CD4-positive, alpha-beta T cell treated with Interleukin-17A for 1 hour (primary cell): ENCODE data around the gene PPP1R37.
A peak's percentile ranks its signal among the peaks of the same experiment; 100 is the strongest.

Source experiments
- DNase-seq: peaks from one replicate; pipeline ENCODE4 v3.0.0-alpha.2; 2020

PPP1R37 gene

DNA sequence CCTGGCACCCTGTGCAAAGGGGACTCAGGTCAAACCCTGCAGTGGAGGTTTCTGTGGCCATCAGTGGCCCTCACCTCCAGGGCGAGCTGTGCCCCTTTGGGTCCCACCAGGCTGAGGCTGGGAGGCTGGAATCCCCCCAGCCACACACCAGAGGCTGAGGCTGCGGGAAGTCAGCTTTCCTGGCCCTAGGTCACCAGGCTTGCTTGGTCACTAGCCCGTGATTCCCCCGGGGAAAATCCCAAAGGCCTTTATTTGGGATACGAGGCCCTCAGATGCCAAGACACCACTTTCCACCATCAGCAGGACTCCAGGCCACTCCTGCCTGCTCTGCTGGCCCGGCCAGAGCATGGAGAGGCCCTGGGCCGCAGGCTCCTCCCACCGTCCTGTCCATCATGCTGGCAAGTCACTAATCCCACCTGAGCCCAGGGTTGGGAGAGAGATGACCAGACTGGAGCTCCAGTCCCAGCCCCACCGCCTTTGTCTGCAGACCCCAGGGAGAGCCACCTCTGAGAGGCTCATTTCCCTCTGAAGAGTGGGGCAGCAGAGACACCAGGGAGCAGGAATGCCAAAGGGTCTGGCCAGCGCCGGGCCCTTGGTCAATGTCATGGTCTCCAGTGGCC lies 63.1 kb downstream of the PPP1R37 start:
- no peak for DNase-seq

DNA sequence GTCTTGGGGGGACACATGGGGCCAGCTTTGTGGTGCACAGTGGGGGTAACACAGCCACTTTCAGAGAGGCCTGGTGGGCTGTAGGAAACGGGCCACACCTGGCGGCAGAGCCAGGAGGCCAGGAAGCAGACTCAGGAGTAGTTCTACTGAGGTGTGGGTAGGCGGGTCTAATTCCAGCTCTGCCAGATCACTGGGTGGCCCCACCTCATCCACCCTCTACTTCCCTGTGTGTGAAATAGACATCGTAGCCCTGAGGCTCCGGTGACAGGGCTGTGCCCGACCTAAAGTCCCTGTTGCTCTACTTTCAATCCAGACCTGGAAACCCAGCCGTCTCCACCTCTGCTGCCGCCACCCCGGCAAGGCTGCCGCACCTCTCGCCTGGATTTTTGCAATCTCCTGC lies 63.8 kb downstream of the PPP1R37 start:
- no peak for DNase-seq

DNA sequence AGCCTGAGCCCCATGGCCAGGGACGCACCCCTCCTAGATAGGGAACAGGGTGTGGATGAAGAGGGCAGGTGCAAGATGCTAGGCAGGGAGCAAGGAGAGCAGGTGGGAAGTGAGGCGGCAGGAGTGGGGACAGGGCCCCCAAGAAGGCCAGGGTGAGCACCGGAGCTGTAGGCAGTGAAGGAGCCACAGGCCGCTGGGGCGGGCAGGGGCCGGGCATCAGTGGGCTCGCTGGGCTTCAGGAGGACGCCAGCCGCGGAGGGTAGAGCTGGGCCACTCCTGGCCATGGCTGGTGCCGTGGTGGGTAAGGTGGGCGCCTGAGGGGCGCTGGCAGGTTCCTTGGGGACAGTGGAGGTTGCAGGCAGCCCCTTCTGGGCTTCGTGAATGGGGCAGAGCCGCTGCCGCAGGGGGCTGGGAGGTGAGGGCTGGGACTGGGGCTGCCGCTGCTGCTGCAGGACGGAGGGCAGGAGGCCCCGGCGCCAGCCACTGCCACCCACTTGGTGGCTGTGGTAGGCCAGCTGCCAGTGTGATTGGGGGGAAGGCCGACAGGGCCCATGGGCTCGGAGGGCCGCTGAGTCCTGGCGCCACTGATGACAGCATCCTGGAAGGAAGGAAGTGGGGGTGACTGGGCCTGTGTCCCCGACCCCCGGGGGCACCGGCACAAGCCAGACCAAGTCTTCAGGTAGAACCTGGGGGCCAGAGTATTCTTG lies 65.7 kb downstream of the PPP1R37 start:
- no peak for DNase-seq

DNA sequence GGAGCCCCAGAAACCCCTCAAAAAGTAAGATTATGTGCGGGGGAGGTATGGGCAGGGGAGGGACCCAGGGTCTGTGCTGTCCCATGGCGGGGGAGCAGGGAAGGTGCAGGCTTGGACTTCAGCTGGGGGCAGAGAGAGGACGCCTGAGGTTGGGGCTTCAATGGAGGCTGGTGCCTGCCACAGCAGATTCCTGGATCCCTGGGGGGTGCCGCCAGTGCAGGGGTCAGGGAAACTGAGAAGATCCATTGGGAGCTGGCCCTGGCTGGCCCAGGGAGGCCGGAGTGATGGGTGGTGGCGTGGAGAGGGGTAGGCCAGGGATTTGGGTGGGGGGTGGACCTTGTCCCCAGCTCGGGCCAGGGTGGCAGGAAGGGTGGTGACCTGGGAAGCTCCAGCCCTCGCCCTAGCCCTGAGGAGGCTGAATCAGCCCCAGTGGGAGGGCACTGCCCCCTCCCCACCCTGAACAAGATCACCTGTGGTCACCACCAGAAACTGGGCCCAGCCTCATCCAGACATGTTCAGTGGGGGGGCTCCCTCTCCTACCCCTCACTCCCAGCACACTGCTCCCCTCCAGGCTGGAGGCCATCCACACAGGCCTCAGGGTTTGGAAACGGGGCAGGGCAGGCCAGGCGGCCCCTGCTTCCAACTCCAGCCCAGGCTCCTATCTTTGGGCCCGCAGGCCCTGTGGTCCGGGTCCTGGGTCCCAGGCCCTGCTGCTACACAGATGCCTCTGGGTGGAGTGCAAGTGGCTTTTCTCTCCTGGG lies 66.4 kb downstream of the PPP1R37 start:
- no peak for DNase-seq

DNA sequence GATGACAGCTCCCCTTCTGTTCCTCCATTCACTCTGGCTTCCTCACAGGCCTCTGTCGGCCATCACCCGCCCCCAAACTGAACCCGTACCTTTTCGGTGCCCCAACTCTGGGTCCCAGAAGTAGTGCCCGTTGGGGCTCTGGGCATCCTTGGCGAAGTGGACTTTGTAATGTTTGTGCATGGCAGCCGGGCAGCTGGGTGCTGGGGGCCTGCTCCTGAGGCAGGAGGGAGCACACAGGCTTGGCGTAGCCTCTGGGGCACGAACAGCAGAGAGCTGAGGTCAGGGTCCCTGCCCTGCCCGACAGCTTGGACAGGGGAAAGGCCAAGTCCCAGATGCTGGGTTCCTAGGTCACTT lies 67.0 kb downstream of the PPP1R37 start:
- no peak for DNase-seq

DNA sequence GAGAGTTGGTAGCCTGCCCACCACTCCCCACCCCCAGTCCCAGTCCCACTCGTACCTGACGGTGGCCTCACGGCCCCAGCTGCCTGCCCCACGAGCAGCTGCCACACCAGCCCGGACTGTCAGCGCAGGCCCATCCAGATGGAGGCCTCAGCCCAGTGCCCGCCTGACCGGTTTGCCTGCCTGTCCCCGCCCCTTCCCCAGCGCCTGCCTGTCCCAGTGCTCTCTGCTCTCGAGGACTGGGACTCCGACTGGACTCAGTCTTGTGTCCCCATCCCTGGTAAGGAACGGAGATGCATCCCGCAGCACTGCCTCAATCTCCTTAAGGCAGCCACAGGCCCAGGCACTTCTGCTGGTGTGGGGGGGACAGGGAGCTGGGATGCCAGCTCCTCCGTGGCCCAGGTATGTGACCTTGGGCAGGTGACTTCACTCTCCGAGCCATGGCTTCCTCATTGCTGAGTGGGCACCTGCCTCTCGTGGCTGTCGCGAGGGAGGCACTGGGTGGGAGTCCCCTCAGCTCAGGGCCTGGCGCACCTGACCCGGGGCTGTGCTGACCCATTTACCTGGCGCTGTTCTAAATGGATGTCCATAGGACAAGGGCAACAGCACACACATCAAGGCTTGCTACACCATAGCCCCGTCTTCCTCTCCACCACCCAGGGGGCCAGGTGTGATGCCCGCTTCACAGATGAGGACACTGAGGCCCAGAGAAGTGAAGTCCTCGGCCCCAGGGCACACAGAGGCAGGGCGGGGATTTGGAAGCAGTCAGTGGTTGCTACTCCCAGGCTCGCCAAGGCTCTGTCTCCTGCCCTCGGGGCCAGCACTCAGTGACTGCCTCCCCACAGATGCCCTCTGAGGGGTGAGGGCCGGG lies 68.1 kb downstream of the PPP1R37 start, which contains the start of gene NKPD1:
Gene NKPD1 (minus strand): TSS at position 113 of the 868 bp plus-strand sequence. CDS start 832 bp downstream, outside the sequence.
- DNase-seq, result no peak

DNA sequence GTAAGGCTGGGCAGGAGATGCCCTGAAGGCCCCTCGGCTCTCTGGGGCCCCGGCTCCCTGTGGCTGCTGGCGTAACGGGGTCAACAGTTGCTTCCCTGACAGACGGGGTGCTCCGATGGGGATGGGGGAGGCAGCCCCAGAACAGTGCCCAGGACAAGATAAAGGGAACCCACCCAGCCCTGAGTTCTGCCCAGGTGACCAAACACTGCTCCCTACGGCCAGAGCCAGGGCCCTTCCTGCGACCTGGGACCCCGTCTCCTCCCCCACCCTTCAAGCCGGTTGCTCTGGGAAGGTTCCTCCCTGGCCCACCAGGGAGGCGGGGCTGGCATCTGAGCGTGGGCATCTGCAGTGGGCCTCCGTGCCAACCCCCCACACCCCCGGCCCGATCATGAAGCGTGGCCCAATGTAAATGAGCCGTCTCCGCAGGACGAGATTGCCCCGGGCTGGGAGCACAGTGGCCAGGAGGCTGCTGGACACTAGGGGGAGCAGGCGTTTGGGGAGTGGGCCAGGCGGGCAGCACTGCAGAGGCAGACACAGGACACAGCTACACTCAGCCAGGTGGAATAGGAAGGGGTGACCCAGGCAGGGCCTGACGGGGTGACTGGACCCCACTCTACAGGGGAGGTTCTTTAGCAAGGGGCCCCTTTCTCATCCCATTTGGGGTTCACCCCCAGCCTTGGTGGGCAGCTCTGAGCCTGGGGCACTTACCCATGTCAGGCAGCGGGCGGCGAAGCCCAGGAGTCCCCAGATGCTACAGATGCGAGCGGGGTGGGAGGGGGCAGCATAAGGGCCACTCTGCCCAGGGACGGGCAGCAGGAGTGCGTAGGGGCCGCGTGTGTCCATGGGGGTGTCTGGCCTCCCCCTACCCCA lies 69.0 kb downstream of the PPP1R37 start:
- no peak for DNase-seq

DNA sequence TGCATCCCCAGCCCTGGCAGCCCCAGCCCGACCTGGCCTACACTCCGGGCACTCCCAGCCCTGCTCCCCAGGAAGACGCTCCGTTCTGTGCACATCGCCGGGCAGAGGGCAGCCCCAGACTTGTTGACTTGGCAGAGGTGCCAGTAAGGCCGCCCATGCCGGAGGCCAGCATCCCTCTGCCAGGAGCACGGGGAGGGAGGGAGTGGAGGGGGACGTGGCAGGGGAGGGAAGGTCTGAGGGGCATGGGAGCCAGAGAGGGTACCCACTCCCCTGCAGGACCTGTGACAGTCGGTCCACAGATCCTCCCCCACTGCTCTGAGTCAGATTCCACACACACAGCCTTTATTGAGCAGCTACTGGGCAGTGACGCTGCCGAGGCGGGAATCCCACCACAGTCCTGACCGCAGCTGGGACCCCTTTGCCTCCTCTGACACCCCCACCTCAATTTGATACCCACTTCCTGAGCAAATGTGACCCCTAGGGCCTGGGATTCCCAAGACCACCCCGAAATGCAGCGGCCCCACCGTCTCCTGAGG lies 69.7 kb downstream of the PPP1R37 start:
- no peak for DNase-seq

DNA sequence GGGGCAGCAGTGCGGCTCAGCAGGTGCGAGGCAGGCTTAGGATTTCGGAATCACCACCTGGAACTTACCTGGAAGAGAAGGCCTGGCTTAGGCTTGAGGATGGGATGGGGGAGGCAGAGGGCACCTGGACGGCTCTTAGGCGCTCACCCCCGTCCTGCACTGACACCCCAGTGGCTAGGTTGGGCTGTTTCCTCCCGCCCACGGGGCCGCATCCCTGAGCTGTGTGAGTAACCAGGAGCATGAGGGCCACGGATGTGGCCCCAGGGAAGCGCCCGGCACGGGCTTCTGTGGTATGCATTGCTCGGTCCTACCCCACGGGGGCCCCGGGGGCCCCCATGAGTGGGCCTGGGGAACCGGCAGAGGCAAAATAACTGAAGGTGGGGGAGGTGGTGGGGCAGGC lies 70.2 kb downstream of the PPP1R37 start:
- no peak for DNase-seq

DNA sequence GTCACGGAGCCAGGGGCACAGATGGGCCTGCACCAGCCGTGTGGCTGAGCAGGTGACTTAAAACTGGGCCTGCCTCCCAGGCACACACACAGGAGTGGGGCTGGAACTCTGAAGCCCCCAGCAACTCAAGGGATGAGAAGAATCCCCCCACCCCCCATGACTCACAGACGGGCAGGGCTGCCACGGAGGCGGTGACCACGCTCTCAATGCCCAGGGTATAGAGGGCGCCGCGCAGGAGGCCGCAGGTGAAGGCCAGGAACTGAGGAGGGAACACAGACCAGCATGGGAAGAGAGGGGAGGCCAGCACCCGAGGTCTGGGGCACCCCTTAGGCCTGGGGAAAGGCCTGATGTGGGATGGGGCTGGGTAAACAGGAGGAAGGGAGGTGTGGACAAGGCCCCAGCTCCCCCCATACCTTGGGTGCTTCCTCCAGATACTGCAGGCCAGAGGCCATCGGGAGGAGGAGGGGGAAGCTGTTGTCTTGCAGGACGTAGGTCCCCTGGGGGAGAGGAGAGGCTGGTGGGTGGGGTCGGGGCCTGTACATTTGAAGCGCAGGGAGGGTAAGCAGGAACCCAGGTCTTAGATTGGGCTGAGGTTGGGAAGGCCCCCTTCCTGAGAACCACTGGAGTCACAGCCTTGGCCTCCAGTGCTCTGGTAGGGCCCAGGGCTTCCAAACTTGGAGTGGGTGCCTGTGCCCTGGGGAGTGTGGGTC lies 70.9 kb downstream of the PPP1R37 start:
- DNase-seq, result no peak

DNA sequence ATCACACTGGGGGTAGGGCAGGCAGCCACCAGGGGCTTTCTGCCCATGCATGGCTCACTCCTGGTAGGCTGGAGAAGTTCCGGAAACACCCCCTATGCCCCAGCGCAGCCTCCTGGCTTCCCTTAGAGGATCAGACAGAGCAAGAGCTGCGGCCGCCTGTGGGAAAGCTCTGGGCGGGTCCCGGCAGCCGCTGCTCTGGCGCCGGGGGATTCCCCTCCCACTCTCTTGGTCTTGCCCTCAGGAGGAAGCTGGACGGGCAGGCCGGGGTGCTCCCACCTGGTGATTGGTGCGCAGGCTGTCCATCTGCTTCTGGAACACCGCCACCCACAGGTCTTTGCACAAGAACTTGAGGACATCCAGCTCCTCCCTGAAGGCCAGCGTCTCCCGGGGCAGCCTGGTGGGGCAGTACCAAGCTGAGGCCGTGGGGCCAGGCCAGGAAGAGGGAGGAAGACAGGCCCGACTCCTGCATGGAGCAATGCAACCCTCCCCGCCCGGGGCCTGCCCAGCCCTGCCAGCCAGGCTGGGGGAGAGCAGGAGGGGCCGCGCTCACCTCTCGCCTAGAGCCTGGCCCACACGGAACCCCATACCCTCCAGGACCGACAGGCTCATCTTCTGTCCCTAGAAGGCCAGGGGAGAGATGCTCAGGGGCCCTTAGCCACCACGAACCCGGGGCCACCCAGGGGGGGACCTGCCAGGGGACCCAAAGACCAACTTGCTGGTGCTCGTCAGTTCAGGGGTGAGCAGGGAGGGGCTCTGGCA lies 71.8 kb downstream of the PPP1R37 start:
- peak; percentile 73 for DNase-seq

DNA sequence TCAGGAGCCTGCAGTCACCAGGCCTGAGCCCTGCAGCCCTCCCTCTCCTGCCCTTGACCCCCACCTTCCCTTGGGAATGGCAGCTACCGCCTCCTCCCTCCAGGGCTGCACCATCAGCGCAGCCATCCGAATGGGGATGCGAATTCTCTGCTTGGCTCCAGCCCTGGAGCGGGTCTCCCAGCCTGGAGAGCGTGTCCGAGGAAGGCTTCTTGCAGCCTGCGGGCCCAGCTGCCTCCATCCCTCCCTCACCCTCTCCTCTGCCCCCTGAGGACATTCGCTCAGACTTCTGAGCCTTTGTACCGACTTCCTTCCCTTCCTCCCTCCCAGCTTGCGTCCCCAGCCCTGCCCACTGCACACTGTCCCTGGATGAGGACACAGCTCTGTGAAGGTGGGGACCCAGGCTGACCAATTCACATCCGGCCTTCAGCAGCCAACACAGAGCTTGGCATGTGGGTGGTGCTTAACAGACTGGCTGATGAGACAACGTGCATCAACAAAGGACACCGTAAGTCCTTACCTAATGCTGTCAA lies 73.8 kb downstream of the PPP1R37 start:
- no peak for DNase-seq

DNA sequence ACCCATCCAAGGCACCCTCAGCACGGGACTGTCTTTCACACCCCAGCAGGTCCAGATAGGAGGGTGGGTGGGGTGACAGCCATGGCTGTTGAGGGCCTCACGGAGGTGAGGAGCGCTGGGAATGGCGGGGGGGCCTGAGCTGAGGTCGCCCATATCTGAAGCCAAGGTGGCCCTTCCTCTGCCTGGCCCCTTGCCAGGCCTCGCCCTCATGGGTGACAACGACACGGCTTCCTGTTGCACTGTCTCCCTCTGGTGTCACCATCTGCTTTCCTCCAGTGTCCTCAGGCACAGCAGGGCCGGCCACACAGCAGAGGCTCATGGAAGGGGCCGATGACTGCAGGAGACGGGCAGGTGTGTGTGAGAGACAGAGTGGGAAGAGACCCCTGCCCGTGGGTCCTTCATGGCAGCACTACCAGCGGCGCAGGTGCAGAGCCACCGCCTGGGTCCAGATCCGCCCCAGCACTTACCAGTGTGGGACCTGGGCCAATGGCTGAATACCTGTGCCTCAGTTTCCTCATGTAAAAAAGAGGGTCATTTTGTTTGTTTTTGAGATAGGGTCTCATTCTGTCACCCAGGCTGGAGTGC lies 75.9 kb downstream of the PPP1R37 start:
- peak; percentile 10 for DNase-seq

DNA sequence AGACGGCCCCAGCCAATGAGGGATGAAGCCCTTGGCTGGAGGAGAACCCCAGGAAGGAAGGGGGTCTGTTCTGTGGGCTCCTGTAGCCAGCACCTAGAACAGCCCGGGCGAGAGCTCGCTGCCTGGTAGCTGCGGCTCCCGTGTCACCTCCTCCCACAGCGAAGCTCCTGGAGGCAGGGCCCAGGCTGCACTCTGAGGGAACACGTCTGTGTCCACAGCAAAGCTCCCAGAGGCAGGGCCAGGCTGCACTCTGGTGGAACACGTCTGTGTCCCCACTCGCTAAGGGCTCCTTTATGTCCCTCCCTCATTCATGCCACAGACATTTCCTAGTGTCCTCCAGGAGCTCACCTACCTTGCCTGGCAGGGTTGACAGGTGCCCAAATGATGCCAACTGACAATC lies 76.6 kb downstream of the PPP1R37 start:
- DNase-seq, result no peak

DNA sequence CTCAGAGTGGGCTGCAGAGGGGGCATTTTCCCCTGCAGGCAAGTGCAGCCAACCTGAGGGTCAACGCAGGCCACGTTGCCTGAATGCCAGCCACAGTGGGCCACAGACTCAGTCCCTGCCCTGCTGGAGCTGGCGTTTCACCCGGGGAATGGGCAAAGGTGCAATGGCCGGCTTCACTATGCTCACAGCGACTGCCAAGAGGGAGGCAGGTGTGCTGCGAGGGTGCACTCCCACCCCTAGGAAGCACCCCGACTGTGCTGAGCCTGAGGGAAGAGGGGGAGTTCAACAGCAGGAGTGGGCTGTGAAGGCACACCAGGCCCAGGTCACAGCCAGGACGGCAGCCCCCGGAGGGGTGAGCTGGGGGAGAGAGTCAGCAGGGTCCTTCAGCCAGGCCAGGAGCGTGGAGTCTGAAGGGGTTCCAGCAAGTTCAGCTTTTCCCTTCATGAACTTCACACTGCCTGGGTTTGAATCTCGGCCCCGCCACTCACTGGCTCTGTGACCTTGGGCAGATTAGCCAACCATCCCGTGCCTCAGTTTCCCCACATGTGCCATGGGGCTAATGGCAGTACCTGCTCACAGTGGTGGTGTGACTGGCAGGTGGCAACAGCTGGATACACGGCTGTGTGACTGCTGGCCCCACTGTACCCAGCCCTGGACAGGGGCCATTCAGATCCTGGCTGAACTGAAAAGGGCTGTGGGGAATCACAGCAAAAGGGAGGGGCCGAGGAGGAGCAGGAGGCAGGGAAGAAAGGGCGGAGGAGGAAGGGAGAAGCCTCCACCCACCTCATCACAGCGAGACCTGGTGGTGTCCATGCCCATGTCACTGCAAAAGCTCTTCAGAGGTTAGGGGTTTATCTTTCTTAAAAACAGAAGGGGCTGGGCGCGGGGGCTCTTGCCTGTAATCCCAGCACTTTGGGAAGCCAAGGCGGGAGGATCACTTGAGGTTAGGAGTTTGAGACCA lies 77.4 kb downstream of the PPP1R37 start:
- DNase-seq, result no peak

DNA sequence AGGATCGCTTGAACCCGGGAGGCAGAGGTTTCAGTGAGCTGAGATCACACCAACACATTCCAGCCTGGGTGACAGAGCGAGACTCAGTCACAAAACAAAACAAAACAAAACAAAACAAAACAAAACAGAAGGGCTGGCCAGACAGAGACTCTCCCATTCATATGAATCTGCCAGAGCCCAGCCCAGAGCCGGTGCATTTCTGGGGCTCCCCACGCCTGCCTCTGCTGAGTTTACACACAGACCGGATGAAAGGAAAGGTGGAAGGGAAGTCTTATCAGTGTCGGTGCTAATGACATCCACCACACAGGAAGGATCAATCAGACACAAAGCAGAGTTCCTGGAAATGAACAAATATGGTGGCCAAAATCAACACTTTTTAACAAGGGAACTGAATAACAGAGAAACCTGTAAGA lies 78.2 kb downstream of the PPP1R37 start:
- DNase-seq, result peak; percentile 77

DNA sequence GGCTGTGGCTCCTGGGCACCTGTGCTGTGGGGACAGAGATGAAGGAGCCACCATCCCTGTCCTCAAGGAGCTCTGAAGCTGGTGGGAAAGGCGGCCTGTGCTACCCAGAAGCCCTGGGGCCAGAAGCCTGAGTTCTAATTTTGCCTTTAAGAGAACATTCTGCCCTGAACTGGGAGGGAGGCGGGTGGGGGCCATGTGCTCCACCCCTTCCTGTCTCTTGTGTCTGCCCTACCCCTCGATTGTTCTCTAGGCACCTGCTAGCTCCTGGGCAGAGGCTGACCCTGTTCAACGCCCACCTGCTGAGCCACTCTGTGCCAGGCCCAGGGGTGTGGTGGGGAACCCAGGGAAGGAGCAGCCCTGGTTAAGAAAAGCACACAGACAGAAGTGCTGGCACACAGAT lies 79.2 kb downstream of the PPP1R37 start:
- peak; percentile 50 for DNase-seq

DNA sequence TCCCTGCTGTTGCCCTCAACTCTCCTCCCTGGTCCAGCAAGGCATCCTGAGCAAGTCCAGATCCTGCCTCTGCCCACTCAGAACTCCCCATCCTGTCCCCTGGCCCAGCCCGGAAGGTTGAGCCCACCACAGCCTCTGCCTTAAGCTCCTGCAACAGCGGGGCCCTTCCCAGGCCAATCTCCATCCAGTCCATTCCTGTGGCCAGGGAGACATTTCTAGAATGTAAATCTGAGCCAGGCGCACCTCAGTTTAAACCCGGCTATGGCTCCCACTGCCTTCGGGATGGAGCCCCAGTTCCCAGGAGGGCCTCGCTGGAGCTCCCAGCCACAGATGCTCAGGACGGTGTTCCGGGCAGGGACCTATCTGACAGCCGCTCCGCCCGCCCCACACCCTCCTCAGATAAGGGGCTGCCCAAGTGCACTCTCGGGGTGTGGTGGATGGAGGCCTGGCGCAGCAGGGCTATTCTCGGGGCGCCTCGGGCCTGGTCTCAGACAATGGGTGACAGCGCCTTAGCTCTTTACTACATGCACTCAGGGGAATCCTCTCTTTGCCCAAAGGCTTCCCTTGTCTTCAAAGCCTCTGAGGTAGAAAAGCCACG lies 79.7 kb downstream of the PPP1R37 start:
- no peak for DNase-seq
